WTC11 (cell line): ENCODE results near the gene CFDP1.

ENCODE experiments used
- E2F5 ChIP-seq: sonication (generic); formaldehyde crosslinking; IDR thresholded peaks from 2 replicates; pipeline ENCODE4 v1.8.1; 2022; ENCODE audit warnings: mild to moderate bottlenecking, moderate library complexity, missing genetic modification reagents
- FOXP1 ChIP-seq: sonication (generic); formaldehyde crosslinking; IDR thresholded peaks from 2 replicates; pipeline ENCODE4 v1.8.0; 2022; ENCODE audit warnings: missing genetic modification reagents, mild to moderate bottlenecking, moderate library complexity, borderline replicate concordance
- JAZF1 ChIP-seq: fragments of 250-450 bp; sonication (Bioruptor Pico); IDR thresholded peaks from 2 replicates; pipeline ENCODE4 v1.9.0; 2021; ENCODE audit warnings: moderate library complexity, mild to moderate bottlenecking, inconsistent platforms
- NFYB ChIP-seq: sonication (generic); formaldehyde crosslinking; conservative IDR thresholded peaks from 2 replicates; pipeline ENCODE4 v1.8.0; 2022; ENCODE audit warnings: low read depth, missing genetic modification reagents
- NR2C2 ChIP-seq: sonication (generic); formaldehyde crosslinking; IDR thresholded peaks from 2 replicates; pipeline ENCODE4 v1.8.0; 2022; ENCODE audit warnings: mild to moderate bottlenecking, missing genetic modification reagents
- USF1 ChIP-seq: sonication (generic); formaldehyde crosslinking; IDR thresholded peaks from 2 replicates; pipeline ENCODE4 v1.8.0; 2022; ENCODE audit warnings: mild to moderate bottlenecking, missing genetic modification reagents
- TF ChIP-seq, protein P1 (sequence below): fragments of 200-600 bp; IDR thresholded peaks from 2 replicates; pipeline ENCODE4 v1.8.0; 2022; ENCODE audit warnings: antibody characterized with exemption
- TF ChIP-seq, protein P2 (sequence below): sonication (generic); formaldehyde crosslinking; IDR thresholded peaks from 2 replicates; pipeline ENCODE4 v1.8.1; 2023; ENCODE audit warnings: mild to moderate bottlenecking, missing genetic modification reagents, moderate library complexity
- TF ChIP-seq, protein P3 (sequence below): fragments of 250-450 bp; sonication (Bioruptor Pico); IDR thresholded peaks from 2 replicates; pipeline ENCODE4 v2.1.2; 2022; ENCODE audit warnings: mild to moderate bottlenecking, moderate library complexity

DNA sequence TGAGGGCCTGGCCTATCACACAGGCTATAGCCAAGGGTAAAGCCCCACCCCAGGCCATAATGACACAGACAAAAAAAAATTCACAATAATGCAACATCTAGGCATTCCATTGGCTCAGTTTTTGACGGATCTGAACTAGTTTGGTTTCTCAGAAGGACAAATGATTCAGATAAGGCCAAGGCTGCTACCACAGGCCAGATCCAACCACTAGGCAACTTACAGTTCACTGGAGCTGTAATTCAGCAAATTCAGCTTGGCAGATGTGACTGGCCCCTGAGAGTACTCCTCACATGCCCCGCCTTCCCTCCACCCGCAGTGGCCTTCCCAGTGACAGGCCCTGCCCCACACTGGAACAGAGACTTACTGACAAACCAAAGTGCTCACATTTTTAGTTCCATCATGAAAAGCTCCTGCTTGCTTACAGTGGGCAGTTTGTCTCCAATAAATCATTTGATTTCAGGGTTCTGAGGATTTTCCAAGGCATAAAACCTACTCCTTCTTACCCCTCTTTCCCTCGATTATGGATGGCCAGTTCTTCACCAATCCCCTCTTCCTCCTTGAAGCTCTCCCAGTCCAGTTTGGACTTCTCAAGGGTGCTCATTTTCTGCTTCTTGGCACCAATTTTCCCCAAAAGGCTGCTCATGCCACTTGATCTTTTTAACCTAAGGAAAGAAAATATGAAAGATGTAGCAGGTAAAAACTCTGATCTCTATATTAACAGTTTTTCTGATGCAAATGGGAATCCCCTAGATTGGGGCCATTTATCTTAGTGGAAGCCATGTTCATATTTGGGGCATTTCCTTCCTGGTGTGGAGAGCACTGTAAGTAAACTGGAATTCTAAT lies 128.6 kb downstream of the CFDP1 start:
- TF ChIP-seq NR2C2 (CRISPR knock-in tag) (no peak), USF1 (CRISPR knock-in tag) (no peak), E2F5 (CRISPR knock-in tag) (no peak), FOXP1 (CRISPR knock-in tag) (no peak), NFYB (CRISPR knock-in tag) (no peak), JAZF1 (CRISPR knock-in tag) (no peak)
- TF ChIP-seq, protein P1, sequence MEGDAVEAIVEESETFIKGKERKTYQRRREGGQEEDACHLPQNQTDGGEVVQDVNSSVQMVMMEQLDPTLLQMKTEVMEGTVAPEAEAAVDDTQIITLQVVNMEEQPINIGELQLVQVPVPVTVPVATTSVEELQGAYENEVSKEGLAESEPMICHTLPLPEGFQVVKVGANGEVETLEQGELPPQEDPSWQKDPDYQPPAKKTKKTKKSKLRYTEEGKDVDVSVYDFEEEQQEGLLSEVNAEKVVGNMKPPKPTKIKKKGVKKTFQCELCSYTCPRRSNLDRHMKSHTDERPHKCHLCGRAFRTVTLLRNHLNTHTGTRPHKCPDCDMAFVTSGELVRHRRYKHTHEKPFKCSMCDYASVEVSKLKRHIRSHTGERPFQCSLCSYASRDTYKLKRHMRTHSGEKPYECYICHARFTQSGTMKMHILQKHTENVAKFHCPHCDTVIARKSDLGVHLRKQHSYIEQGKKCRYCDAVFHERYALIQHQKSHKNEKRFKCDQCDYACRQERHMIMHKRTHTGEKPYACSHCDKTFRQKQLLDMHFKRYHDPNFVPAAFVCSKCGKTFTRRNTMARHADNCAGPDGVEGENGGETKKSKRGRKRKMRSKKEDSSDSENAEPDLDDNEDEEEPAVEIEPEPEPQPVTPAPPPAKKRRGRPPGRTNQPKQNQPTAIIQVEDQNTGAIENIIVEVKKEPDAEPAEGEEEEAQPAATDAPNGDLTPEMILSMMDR: no peak
- TF ChIP-seq, protein P2, sequence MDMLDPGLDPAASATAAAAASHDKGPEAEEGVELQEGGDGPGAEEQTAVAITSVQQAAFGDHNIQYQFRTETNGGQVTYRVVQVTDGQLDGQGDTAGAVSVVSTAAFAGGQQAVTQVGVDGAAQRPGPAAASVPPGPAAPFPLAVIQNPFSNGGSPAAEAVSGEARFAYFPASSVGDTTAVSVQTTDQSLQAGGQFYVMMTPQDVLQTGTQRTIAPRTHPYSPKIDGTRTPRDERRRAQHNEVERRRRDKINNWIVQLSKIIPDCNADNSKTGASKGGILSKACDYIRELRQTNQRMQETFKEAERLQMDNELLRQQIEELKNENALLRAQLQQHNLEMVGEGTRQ (CRISPR knock-in tag): no peak
- TF ChIP-seq, protein P3, sequence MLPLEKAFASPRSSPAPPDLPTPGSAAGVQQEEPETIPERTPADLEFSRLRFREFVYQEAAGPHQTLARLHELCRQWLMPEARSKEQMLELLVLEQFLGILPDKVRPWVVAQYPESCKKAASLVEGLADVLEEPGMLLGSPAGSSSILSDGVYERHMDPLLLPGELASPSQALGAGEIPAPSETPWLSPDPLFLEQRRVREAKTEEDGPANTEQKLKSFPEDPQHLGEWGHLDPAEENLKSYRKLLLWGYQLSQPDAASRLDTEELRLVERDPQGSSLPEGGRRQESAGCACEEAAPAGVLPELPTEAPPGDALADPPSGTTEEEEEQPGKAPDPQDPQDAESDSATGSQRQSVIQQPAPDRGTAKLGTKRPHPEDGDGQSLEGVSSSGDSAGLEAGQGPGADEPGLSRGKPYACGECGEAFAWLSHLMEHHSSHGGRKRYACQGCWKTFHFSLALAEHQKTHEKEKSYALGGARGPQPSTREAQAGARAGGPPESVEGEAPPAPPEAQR (CRISPR knock-in tag): no peak
